Measurements from ENCODE around the gene OR6K3. TPM values are rescaled to one million over a fixed set of nuclear protein-coding genes. Genes with fewer than 3 reads are reported as not detected.

Gene OR6K3
- total and polyA plus RNA-seq, 12 donors = not detected

- no peak overlapping the region for H3K27ac ChIP-seq
- intact Hi-C loops (cut with DNase I) = no loop called here
- H3K36me3 ChIP-seq = no peaks in the 10 kb centered on the region
- 87 to 92% methylated on average over 2 of the region's 2 CpGs for WGBS, 2 donors
- H3K27me3 ChIP-seq = peaks cover 0 to 5% (median 0%) of the 10 kb centered on the region in 7 donors
- ATAC-seq (no peak), DNase-seq (no peak)
- TF ChIP-seq CTCF (IDR thresholded peaks at IDR 0.05) = no peak
- H3K9me3 ChIP-seq = peaks cover 0 to 3% (median 0%) of the 10 kb centered on the region in 11 donors
- H3K4me3 ChIP-seq = no peak overlapping the region
- H3K4me1 ChIP-seq = no peaks in the 10 kb centered on the region
These were observed 38.9 kb downstream of the OR6K3 start for GRCh38 chr1:158681606-158682005.

GRCh38 chr1:158679289-158679688, 41.2 kb downstream of the OR6K3 start:
- H3K27me3 ChIP-seq = peaks cover 0 to 5% (median 0%) of the 10 kb centered on the region in 7 donors
- H3K4me1 ChIP-seq = no peaks in the 10 kb centered on the region
- H3K9me3 ChIP-seq = peaks cover 0 to 3% (median 0%) of the 10 kb centered on the region in 11 donors
- no peak for TF ChIP-seq CTCF (IDR thresholded peaks at IDR 0.05)
- H3K4me3 ChIP-seq = no peak overlapping the region
- no peak for ATAC-seq
- intact Hi-C loops (cut with DNase I) = no loop called here
- no peaks in the 10 kb centered on the region for H3K36me3 ChIP-seq
- no peak for DNase-seq
- no peak overlapping the region for H3K27ac ChIP-seq
- 96 to 98% methylated on average over 1 of the region's 1 CpG for WGBS, 2 donors

DNA sequence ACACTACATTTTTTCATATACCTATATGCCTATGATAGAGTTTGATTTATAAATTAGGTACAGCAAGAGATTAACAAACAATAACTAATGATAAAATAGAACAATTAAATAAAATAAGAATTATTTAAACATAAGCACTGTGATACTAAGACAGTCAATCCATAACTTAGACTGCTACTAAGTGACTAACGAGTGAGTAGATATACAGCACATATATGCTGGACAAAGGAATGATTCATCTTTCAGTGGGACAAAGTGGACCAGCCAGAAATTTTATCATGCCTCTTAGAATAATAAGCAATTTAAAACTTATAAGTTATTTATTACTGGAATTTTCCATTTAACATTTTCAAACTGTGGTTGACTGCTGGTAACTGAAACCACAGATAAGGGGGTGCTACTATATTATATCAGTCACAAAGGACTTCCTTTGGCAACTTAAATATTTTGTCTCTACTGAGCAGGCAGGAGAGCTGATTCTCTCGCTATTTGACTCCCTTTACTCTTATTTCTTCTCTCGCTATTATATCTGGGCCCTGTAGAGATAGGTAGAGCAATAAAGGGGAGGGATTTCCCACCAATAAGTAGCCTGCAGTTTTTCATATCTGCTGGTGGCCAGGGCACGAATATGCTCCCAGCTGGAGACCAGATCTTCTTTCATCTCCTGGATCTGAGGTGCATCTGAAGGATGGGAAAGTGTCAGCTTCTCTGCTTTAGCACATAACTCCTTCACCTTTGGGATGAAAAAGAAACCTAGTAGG, 44.8 kb downstream of the OR6K3 start:
- no peak for TF ChIP-seq CTCF (IDR thresholded peaks at IDR 0.05)
- 67 to 69% methylated on average over 4 of the region's 4 CpGs for WGBS, 2 donors
- Histone ChIP-seq H3K4me3 (no peak overlapping the region), H3K27me3 (no peaks in the 10 kb centered on the region), H3K36me3 (no peaks in the 10 kb centered on the region), H3K4me1 (no peaks in the 10 kb centered on the region), H3K9me3 (no peaks in the 10 kb centered on the region), H3K27ac (no peak overlapping the region)
- DNase-seq = no peak
- intact Hi-C loops (cut with DNase I) = no loop called here
- no peak for ATAC-seq

- 86 to 90% methylated on average over 7 of the region's 7 CpGs for WGBS, 2 donors
- H3K36me3 ChIP-seq = no peaks in the 10 kb centered on the region
- H3K27me3 ChIP-seq = no peaks in the 10 kb centered on the region
- DNase-seq (no peak), ATAC-seq (no peak)
- intact Hi-C loops (cut with DNase I) = no loop called here
- TF ChIP-seq CTCF (IDR thresholded peaks at IDR 0.05) = no peak
- no peaks in the 10 kb centered on the region for H3K4me1 ChIP-seq
- H3K27ac ChIP-seq = no peak overlapping the region
- H3K9me3 ChIP-seq = no peaks in the 10 kb centered on the region
- H3K4me3 ChIP-seq = no peak overlapping the region
These were observed 46.2 kb downstream of the OR6K3 start for GRCh38 chr1:158674302-158674701.

Other genes starting within 250 kb of the OR6K3 start
- gene OR10R2, start 248.5 kb downstream of the OR6K3 start, total RNA-seq = not detected
- gene OR10R2, start 248.5 kb downstream of the OR6K3 start, polyA plus RNA-seq = not detected
- not detected for gene OR6Y1, start 166.3 kb downstream of the OR6K3 start, total RNA-seq
- gene OR6Y1, start 166.3 kb downstream of the OR6K3 start, polyA plus RNA-seq = not detected
- gene OR6P1, start 150.1 kb downstream of the OR6K3 start, total RNA-seq = not detected
- not detected for gene OR6P1, start 150.1 kb downstream of the OR6K3 start, polyA plus RNA-seq
- not detected for gene OR10X1, start 140.8 kb downstream of the OR6K3 start, total RNA-seq
- not detected for gene OR10X1, start 140.8 kb downstream of the OR6K3 start, polyA plus RNA-seq
- gene OR10Z1, start 115.5 kb downstream of the OR6K3 start, total RNA-seq = not detected
- gene OR10Z1, start 115.5 kb downstream of the OR6K3 start, polyA plus RNA-seq = not detected
- 1 to 10 TPM in 1 of 10 donors, under 1 TPM in 3, not detected in 6; 0.04 to 1.2 (median 0.24) TPM for gene SPTA1, start 34.0 kb downstream of the OR6K3 start, total RNA-seq
- gene SPTA1, start 34.0 kb downstream of the OR6K3 start, polyA plus RNA-seq = under 1 TPM in 1 of 2 donors, not detected in 1; 0.03 TPM
- not detected for gene OR6K2, start 20.1 kb downstream of the OR6K3 start, total RNA-seq
- gene OR6K2, start 20.1 kb downstream of the OR6K3 start, polyA plus RNA-seq = not detected
- gene OR6K6, start 34.0 kb upstream of the OR6K3 start, total RNA-seq = not detected
- gene OR6K6, start 34.0 kb upstream of the OR6K3 start, polyA plus RNA-seq = not detected
- gene OR6N1, start 51.5 kb upstream of the OR6K3 start, total RNA-seq = not detected
- gene OR6N1, start 51.5 kb upstream of the OR6K3 start, polyA plus RNA-seq = not detected
- gene OR6N2, start 60.5 kb upstream of the OR6K3 start, total RNA-seq = not detected
- not detected for gene OR6N2, start 60.5 kb upstream of the OR6K3 start, polyA plus RNA-seq
- gene MNDA, start 110.6 kb upstream of the OR6K3 start, total RNA-seq = 10 to 100 TPM in 1 of 10 donors, 1 to 10 TPM in 9; 1.9 to 18.9 (median 2.8) TPM
- gene MNDA, start 110.6 kb upstream of the OR6K3 start, polyA plus RNA-seq = 1 to 10 TPM; 1.0 to 1.2 TPM
- 1 to 10 TPM in 1 of 10 donors, under 1 TPM in 3, not detected in 6; 0.22 to 3.1 (median 0.56) TPM for gene PYHIN1, start 210.8 kb upstream of the OR6K3 start, total RNA-seq
- gene PYHIN1, start 210.8 kb upstream of the OR6K3 start, polyA plus RNA-seq = under 1 TPM in 1 of 2 donors, not detected in 1; 0.07 TPM